SK-N-MC (cell line): ENCODE results near the gene TIGD2.

Experiments used
- EZH2 ChIP-seq: fragments of 200-600 bp; sonication (generic); IDR thresholded peaks from one replicate; pipeline ENCODE4 v1.6.1; 2017; ENCODE audit warnings: antibody characterized with exemption
- FOXP2 ChIP-seq: optimal IDR thresholded peaks from 2 replicates; pipeline ENCODE3; 2011; ENCODE audit warnings: mild to moderate bottlenecking, moderate library complexity; ENCODE audit not compliant: insufficient read depth; ENCODE audit errors: extremely low read length, control extremely low read depth
- POLR2AphosphoS5 ChIP-seq: IDR thresholded peaks from 2 replicates; pipeline ENCODE4 v1.6.1; 2012; ENCODE audit warnings: mild to moderate bottlenecking, low read depth, low read length, borderline replicate concordance

GRCh38 chr4:89113415-89113814 is 2.1 kb downstream of the TIGD2 start:
- no peak for TF ChIP-seq EZH2
- TF ChIP-seq POLR2AphosphoS5 = no peak
- no peak for TF ChIP-seq FOXP2
